NOMO-1 treated with DMSO at 0.1 percent for 48 hours (cell line): ENCODE measurements around the gene DUSP22.
"Not testable (repeated sequence)": the region's sequence is repeated elsewhere in the genome, so short reads cannot be mapped to it uniquely, and the experiment has no call there.

Experiments
- DNase-seq: peaks from one replicate; lab custom pipeline; 2025; ENCODE audit not compliant: unreplicated experiment; lab: John Stamatoyannopoulos, UW

The DUSP22 gene

DNA sequence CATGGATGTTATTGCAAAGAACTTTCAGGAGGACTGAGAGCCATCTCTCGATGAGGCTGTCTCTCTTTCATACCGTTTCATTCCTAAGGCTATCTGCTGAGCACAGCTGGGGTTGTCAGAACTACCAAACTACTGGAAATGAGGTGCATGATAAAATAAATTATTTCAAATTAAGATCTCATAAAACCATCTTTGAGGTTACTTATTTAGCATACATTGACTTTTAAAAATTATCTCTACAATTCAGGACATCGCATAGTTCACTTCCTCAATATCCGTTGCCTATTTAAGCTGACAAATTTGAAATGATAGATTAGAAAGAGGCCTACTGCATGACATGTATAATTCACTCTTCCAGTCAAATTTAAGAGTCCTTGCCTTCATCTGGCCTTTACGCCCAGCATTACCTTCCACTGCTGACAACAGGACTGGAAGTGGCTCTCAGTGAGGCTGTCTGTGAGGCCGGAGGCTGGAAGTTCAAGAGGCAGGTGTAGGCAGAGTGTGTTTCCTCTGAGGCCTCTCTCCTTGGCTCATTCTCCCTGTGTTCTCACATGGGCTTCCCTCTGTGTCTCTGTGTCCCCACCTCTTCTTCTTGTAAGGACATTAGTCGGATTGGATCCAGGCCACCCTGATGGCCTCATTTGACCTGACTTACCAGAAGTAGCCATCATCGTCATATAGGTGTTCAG is 12.8 kb upstream of the DUSP22 start:
- no peak for DNase-seq

DNA sequence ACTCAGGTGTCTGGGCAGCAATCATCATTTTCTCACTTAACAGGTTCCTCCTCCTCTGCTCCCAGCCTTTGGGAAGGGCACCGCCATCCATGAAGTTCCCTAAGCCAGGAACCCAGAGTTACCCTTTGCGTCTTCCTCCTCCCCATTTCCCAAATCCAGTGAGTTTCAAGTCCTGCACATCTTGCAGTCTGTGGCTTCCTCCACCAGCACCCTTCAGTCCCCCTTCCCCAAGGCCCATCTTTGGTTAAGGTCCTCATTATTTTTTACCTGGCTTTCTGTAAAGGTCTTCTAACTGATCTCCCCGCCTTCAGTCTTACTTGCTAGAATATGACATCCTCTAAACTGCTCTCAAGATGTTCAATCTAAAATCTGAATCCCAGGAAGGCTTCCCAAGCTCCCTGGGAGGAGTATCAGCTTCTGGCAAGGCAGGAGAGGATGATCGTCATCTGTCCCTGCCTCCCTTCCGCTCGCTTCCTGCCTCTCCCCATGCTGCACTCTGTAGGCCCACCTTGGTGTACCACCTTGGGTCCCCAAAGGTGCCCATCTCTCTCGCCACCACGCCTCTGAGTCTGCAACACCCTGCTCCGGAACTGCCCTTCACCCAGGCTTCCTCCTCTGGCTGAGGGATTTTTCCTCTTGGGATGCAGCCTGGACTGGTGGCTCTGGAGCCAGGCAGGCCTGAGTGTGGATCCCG is 11.4 kb upstream of the DUSP22 start:
- no peak for DNase-seq

DNA sequence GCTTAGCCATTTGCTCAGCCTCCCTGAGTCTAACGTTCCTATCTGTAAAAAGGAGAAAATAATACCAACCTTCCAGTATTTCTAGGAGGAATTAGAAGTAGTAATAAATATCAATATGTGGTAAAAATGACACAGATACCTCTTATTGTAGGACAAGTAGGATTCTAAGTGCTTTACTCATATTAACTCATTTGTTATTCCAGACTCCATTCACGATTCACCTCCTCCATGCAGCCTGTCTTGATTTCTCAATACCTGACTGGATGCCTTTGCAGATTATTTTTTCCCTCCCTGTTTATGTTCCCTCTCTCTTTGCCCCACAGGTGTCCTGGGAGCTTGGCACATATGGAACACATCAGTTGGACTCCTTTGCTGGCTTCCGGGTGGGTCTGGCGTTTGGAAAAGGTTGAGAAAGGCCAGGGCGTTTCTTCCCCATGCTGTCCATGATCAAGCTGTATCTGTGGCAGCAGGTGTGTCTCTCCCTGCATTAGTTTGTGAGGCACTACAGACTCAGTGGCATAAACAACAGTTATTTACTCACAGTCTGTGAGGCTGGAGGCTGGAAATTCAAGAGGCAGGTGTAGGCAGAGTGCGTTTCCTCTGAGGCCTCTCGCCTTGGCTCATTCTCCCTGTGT is 10.7 kb upstream of the DUSP22 start:
- no peak for DNase-seq

DNA sequence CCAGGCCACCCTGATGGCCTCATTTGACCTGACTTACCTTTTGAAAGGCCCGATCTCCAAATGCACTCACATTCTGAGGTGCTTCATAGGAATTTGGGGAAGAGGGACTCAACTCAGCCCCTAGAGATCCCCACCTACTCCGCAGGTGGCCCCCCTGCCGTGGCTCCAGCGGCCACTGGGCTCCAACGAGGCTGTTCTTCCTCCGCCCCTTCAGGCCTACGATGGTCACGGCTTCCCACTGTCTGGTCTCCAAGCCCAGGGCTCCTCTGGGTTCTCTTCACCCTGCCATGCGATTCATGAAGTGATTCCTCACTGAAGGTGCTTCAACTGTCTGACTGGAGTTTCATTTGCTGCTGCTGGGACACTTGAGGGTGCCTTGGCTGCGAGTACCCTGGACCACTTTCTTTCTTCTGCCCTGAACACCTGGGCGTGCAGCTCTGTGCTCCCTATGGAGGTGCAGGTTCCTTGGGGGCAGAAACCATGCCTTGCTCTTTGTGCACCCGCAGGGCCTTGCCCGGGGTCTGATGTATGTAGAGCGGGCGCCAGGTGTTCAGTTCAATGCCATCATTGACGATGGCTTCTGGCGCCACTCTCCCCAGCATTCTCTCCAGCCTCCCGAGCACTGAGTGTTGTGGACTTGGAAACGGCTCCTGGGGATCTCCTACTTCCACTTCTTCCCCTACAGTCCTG is 10.0 kb upstream of the DUSP22 start:
- no peak for DNase-seq

DNA sequence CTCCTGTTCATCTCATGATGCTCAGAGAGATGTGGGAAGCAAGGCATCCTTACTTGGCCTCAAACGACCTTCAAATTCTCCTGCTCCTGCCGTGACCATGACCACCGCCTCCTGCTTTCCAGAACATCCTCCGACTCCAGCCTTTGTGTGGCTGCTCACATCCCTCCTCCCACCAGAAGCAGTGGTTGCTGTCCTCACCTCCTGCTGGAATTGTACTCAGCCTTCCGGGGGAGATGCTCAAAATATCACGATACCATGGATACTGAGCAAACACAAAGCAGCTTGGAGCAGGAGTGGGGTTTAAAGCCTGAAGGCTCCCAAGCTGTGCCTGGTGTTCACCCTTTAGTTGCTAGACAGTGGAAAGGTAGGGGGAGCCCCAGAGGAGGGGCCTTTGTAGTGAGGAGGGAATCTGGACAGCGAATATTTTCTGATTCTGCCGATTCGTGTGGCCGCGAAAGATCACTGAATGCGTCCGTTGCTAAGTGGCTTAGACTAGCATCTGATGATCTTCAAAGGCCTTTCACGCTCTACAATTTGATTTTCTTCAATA is 9.3 kb upstream of the DUSP22 start:
- DNase-seq = no peak

DNA sequence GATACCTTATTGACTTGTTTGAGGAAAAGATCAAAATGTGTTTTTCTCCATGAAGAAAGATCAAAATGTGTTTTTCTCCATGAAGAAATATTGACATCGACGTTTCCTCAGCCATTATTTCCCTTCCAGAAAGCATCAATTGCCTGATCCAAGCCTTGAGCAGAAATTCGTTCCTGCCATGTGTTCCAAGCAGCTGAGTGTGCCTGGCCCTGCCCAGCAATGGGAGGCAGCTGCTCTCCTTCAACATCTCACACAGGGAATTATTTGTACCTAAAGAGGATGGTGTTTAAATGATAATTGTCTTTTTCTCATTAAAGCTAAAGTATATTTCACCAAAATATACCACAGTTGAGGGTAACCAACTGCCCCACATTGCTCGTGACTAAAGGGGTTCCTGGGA is 7.8 kb upstream of the DUSP22 start:
- no peak for DNase-seq

DNA sequence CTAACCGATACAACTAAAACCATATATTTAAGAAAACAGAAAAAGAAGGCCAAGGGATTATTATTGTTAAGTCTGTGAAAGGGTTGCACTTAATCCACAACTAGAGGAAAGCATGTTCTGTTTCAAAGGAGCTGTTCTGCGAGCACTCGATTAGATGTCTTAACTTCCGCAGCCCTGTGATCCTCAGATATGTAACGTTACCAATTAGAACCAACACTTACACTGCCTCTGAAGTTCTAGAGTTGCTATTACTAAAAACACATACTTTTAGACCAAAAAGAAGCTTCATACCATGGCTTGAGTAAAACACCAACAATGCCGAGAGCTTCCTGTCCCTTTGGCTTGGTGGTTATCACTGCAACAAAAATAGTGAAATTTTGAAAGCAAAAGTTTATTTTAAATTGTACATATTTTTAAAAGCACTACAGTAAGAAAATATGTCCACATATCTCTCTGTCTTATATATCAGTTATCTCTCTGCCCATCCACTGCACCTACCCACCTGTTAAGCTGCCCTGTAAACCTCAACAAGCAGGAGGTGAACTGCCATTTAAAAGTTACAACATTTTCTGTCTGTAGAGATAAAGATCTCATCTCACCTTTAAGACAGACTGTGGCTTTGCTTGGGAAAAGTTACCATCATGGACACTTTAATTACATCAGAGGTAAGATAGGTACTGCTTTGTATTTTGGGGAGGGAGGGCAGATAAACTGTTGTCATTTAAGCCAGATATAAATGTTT is 7.1 kb upstream of the DUSP22 start:
- DNase-seq = no peak

DNA sequence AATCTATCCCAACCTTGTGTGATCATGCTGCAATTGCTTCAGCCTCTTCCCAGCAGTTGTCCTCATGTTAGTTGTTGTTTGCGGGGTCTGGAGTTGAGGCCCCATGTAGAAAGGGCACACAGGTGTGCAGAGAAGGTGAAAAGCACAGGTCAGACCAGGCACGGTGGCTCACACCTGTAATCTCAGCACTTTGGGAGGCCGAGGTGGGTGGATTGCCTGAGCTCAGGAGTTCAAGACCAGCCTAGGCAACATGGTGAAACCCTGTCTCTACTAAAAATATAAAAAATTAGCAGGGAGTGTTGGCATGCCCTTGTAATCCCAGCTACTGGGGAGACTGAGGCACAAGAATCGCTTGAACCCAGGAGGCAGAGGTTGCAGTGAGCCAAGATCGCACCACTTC is 6.4 kb upstream of the DUSP22 start:
- not testable (repeated sequence) for DNase-seq

DNA sequence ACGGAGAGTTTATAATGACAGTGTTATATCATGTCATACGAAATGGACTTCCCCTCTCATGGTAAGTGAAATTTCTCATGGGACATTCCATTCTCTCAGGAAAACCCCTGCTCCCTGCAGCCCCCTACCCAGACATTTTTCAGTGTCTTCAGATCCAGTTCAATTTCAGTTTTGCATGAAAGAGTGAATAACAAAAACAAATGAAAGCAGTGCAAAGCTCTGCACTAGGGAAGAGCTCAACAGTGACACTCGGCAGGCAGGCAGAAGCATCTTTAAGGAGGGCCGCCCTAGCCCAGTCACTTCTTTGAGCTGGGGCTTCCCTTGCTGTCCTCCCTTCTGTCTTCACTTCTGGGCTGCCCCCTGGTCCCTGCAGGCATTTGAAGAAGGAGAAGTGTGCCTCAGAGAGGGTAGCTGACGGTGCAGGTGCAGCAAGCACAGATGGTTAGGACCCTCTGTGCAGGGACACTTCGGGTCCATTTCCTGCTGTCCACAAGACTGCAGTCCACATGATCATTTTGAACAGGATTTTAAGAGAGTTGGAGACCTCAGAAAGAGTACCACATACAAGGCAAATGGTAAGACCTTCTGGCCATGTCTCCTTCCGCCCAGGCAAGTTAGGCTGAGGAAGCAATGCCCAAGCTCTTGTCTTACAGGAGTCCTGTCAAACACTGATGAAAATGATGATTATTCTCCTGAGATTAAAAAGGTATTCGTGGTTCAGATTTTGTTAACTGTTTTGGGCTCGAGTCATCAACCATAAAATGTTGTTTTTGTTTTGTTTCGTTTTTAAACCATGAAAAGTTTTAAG is 5.4 kb upstream of the DUSP22 start:
- no peak for DNase-seq

DNA sequence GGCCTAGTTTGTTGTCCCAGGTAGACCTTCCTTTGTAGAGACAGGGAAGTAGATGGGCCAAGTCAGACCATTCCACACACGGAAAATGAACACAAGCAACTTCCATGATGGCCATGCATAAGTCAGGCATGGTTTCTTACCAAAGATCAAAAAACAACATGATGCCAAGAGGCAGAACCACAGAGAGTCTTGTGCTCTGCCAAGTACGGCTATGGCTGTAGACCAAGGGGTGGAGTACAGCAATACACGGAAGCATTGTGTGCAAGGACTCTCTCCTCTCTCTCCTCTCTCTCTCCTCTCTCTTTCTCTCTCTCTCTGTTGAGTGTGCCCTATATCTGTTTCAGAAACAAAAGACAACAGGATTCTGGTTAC is 4.8 kb upstream of the DUSP22 start:
- no peak for DNase-seq

DNA sequence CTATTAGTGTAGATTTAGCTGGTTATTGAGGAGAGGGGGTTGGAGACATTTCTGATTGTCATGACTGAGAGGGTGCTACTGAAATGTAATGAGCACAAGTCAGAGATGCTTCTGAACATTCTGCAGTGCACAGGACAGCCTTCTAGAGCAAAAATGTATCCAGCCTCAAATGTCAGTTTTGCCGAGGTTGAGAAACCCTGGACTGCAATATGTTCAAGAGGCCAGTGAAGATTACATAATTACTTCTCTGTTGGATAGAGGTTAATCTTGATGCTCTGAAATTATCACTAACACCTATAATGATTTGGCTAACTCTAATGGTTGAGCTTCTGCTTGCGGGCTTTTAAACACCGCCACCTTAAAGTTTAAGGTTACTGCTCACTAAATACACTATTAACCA is 3.4 kb upstream of the DUSP22 start:
- no peak for DNase-seq

DNA sequence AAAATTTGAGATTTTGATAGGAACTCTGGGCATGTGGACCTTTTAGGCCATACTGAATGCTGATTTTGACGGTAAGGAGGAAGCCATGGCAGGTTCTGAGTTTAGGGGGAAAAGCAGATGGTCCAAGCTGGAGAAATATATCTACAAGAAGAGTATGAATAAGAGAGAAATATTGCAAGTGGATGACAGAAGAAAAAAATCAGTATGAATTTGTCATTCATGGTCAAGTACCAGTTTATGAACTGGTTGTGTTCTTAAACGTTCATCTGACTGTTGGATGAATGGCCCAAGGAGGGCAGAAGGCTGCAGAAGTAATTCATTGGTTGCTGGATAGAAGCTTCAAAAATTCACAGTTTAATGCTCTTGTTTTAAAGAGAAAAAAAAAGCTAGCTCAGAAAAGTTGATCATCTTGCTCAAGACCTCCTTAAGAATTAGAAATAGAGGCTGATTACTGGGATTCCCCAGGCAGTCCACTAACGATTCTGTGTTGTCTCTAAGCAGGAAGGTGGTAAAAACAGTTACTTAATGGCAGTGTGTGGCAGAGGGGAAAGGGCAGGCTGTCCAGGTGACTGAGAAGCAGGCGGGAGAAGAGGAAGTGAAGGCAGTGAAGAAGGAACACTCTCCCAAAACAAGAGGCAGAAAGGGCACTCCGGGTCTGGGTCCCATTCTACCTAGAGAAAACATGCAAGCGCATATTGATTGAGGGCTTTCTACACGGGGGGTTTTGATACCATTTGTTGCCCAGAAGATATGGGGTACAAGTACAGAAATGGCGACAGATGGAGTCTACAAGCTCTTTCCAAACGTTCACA is 2.0 kb upstream of the DUSP22 start:
- DNase-seq = no peak

DNA sequence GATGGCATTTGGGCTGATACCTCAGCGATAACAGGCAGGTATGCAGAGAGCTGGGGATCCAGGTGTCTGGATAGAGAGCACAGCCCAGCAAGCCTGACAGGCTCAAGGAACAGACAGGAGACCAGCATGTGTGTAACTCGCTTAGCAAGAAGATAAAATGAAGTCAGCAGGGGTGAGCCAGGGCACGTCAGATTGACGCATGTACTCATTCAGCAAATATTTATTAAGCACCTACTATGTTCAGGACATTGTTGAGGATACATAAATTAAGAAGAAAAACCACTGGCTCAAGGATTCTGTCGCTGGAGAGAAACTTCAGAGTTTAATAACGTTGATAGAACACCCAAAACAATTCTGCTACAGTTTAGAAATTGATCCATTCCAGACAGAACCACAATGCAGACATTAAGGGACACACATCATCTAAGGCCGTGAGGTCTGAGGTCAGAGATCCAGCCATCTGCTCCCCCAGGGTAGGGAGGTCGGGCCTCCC is 1.0 kb upstream of the DUSP22 start:
- DNase-seq = no peak

DNA sequence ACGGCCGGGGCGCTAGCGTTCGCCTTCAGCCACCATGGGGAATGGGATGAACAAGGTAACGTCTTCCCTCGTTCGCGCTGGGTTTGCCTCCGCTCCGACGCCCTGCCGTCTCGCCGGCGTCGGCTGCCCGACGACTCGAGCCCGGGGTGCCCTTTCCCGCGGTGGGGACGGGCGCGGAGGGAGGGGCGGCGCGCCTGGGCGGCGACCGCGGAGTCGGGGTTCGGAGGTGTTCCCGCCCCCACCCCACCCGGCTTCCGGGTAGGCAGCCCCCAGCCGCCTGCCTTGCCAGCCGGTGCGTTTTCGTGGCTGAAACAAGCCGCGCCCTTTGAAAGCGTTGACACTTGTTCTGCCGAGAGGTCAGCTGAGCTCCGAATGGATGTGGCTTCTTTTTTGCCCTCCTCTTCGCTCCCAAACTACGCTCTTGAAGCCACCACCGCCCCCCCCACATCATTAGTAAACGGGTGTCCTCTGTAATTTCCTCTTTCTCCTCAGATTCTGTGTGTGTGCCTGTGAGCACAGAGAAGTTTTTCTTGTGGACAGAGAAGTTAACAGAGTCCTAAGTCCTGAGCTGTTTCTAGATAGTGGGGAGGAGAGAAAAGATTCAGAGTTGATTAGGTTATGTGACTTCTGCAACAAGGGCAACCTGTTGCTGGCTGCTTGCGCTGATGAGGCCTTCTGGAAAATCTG is 362 bp downstream of the DUSP22 start:
- no peak for DNase-seq

DNA sequence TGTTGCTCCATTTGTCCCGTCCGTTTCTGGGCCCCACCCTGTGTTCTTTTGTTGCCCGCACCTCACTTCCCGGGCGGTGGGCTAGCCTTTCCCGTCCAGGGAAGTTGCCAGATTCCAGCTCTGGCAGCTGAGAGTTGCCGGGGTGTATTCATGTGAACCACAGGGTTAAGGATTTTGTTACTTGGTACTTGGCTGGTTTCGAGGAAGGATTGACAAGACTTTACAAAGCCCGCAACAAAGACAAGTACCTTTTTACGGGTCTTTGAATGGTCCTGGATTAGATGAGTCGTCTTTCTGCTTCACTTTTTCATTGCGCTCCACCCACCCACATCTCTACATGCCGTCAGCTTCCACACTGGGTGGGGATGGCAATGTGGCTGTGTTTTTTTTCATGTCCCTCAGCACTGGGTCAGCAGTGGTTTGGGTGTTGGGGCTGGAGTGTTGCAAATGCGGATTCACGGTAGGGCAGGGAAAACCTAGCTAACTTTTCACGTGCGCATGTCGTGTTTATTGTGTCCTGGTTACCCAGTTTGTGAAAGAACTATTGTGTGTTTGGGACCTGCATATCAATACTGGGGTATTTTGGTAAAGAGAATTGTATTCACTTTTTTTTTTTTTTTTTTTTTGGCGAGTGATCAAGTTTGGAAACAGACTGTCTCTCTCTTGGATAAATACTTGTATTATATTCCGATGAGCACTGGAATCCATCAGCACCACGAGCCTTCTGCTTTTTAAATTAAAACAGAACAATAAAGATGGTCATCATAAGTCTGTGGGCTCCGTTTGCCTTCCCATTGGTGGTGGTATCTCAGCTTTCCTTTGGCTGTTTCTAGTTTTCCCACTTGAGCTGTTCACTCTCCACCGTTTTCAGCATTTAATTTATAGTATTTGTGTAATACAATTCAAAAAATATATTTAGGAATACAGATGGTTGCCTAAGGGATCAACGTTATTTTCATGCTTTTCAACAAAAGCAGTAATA is 1.2 kb downstream of the DUSP22 start:
- DNase-seq = no peak

DNA sequence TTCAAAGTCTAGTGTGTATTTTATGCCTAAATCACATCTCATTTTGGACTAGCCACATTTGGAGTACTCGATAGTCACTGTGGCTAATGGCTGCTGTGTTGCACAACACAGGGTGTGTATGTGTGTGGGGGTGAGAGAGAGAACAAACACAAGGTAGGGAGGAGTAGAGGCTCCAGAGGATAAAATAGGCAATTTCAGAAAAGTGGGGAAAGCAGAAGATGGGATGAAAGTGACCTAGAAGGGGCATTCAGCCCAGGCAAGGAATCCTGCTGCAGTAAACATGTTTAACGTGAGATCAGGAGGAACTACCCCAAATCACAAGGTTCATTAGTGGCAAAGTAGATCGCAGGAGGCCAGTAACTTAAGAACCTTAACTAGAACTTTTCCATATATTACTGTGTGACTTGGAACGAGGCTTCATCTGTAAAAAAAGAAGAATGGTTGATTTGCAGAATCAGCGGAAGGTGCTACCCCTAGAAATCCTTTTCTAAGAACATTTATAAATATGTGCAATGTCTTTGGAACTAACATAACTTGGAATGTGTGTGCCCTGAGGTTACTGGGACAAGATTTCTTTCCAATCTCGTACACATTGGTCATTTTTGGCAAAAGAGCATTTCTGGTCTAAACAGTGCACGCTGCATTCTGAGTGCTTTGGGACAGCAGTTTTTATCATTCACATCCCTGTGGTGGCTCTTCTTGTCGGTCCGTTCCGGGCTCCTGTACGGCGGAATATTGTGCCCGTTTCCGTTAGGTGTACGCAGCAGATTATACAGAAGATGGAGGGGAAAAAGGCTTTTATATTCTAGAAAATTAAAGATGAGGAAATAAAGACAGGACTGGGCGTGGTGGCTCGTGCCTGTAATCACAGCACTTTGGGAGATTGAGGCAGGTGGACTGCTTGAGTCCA is 2.6 kb downstream of the DUSP22 start:
- no peak for DNase-seq
